GM12801 (cell line): ENCODE results near the gene BICD1.

Experiments used
- TF ChIP-seq, protein P1 (sequence below): IDR thresholded peaks from one replicate; pipeline ENCODE4 v1.5.1; 2011; ENCODE audit warnings: control low read depth; ENCODE audit not compliant: insufficient read length; ENCODE audit errors: extremely low read depth

The BICD1 gene

DNA sequence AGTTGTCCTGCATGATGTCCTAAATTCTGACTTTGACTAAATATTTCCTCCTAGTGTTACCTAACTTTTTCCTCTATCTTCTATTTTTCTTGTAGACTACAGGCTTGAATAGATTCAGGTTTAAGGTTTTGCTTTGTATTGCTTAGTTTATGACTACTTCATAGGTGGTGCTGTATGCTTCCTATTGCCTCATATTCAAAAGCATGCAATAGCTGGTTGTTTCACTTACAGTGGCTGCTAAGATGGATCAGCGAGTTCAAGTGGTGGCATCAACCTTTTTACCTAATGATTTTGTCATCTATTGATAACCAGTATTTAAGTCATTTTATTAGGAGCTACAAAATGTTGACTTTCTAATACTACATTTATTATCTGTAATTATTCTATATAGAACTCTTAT is 36.3 kb upstream of the BICD1 start:
- TF ChIP-seq, protein P1, sequence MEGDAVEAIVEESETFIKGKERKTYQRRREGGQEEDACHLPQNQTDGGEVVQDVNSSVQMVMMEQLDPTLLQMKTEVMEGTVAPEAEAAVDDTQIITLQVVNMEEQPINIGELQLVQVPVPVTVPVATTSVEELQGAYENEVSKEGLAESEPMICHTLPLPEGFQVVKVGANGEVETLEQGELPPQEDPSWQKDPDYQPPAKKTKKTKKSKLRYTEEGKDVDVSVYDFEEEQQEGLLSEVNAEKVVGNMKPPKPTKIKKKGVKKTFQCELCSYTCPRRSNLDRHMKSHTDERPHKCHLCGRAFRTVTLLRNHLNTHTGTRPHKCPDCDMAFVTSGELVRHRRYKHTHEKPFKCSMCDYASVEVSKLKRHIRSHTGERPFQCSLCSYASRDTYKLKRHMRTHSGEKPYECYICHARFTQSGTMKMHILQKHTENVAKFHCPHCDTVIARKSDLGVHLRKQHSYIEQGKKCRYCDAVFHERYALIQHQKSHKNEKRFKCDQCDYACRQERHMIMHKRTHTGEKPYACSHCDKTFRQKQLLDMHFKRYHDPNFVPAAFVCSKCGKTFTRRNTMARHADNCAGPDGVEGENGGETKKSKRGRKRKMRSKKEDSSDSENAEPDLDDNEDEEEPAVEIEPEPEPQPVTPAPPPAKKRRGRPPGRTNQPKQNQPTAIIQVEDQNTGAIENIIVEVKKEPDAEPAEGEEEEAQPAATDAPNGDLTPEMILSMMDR = no peak

DNA sequence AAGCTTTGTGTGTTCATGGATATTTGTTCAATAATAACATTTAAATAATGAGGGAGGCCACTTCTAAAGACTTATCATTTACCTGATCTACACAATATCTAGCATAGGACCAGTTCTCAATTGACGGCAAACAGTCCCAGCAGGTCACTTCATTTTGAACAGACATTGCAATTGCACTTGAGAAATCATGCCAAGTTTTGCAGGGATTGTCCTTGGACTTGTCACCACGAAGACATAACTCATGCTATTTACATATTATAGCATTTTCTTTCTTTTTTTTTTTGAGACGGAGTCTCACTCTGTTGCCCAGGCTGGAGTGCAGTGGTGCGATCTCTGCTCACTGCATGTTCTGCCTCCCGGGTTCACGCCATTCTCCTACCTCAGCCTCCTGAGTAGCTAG is 34.5 kb upstream of the BICD1 start:
- TF ChIP-seq, protein P1 = no peak

DNA sequence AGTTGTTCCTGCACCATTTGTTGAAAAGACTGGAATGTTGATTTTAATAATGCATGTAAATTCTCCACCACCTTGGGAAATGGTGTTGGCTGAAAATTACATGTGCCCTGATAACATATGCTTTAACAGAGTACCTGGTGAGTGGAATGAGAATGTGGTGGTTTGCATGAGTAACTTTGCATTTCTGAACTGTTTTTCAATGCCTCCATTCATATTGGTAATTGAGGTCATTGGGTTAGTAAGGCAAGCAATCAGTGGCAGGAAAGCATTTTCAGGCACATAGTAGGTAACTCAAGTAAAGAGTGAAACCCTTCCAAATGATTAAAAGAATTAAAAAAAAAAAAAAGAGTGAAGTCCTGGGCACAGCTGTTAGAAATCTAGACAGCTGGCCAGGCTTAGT is 32.2 kb upstream of the BICD1 start:
- TF ChIP-seq, protein P1 = no peak

DNA sequence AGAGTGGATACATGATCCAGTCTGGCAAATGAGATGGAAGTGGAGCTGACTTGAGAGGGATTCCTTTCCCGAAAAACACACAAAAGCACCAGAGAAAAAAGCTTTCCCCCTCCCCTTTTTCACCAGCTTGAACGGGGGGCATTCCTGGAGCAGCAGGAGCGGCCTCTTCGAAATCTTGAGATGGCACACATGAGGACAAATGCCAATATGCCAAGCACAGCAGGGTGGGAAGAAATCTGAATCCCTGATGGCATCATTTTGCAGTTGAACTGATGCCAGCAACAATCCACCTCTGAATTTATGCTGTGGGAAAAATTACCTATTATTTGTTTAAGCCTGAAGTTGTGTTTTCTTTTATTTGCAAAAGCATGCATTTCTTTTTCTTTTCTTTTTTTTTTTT is 29.7 kb upstream of the BICD1 start:
- TF ChIP-seq, protein P1 = no peak

DNA sequence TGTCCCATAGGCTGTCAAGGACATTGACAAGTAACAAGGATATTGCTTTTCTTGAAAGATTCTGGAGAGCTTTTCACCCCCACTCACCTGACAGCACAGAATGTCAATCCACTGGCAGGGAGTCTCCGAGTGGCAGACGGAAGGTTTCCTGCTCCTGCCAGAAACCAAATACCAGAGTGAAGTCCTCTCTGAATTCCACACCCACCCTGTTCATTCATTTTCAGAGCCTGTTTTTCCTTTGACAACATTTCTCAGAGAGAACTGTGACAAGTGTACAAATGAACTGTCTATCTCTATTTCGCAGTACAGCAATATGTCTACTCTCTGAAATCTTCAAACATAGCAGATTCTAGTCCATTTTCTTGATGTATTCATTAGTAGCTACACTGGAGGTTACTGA is 26.2 kb upstream of the BICD1 start:
- TF ChIP-seq, protein P1 = no peak

DNA sequence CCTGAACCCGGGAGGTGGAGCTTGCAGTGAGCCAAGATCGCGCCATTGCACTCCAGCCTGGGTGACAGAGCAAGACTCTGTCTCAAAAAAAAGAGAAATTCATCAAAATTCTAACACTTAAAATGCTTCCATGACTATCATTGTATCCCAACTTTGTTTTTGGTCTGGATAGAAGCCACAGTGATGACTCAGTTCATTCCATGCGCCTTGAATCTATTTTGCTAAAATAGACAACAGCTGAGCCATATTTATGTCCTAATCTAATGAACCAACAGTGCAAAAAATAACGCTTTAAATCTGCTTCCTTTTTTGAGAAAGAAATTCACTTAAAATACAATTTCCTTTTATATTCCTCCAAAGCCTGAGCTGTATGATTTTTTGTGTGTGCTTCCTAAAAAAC is 23.2 kb upstream of the BICD1 start:
- TF ChIP-seq, protein P1 = no peak

DNA sequence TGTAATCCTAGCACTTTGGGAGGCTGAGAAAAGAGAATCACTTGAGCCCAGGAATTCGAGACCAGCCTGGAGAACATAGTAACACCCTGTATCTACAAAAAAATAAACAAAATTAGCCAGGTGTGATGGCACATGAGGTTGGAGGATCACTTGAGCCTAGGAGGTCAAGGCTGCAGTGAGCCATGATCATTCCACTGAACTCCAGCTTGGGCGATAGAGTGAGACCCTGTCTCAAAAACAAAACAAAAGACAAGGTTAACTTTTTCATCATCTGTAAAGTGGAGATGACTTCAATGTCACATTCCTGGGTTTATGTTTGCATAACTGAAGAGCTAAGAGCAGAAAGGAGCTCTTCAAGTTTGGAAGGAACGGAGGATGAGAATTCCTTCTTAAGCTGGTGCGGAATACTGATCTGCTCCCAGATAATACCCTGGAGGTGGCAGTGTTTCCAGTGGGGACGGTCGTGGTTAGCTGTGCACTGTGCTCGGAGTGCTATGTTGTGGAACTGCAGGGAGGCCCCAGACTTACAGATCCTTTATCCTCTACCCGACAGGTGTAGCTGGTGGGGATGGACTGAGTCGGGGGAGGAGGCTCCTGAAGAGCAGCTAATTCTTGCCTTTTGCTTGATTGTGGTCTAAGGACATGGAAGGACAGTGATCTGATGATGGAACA is 22.5 kb upstream of the BICD1 start:
- TF ChIP-seq, protein P1 = no peak
